Measurements from ENCODE around the gene STYX.

The STYX gene

DNA sequence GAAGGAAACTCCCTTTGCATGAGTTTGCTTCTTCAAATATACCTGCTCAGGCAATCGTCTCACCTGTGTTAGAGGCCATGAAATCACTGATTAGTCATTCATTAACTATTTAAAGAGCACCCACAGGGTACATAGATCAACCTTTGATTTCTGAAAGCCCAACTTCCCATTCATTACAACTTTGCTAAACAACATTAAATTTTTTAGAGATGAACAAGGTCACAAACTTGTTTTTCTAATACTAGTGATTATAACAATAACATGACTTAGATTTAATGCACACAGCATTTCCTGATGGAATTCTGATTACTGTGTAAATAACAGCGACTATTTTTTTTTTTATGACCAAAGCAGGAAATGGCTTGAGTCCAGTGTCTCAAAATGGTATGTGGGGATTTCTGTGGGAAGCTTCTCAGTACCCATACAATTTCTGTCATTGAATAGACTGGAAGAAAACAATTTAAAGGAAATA, 29.2 kb upstream of the STYX start:
- H3K27me3 ChIP-seq (ENCODE audit: insufficient read depth, low read length): no peaks in the 10 kb centered on the region
- H3K9me2 ChIP-seq (ENCODE audit: low read depth, low read length): no peaks in the 10 kb centered on the region
- peaks cover 5% of the 10 kb centered on the region for H3K4me1 ChIP-seq (ENCODE audit: insufficient read depth, low read length, severe bottlenecking)
- H3K27ac ChIP-seq (ENCODE audit: low read depth, low read length, poor library complexity, severe bottlenecking): no peak overlapping the region
- H3F3A ChIP-seq (ENCODE audit: insufficient read depth, low read length): no peaks in the 10 kb centered on the region
- H3K79me2 ChIP-seq (ENCODE audit: insufficient read depth, low read length): no peaks in the 10 kb centered on the region
- H3K4me3 ChIP-seq (ENCODE audit: low read depth, low read length, poor library complexity, severe bottlenecking): no peak overlapping the region
- H3K4me2 ChIP-seq (ENCODE audit: low read length): no peak overlapping the region
- H4K20me1 ChIP-seq (ENCODE audit: insufficient read depth, low read length): no peaks in the 10 kb centered on the region
- TF ChIP-seq CTCF (IDR thresholded peaks at IDR 0.05; ENCODE audit: low read length): no peak
- no peak for TF ChIP-seq EZH2 (IDR thresholded peaks at IDR 0.05; ENCODE audit: borderline replicate concordance, low read length)
- no peaks in the 10 kb centered on the region for H3K36me3 ChIP-seq (ENCODE audit: insufficient read depth, low read length)
- no peaks in the 10 kb centered on the region for H3K9me3 ChIP-seq (ENCODE audit: low read length)
- H3K9ac ChIP-seq (ENCODE audit: low read length): no peak overlapping the region
- H2AFZ ChIP-seq (ENCODE audit: low read length): peak overlapping the region; percentile 63; the same call in 1 of the 2 replicates

DNA sequence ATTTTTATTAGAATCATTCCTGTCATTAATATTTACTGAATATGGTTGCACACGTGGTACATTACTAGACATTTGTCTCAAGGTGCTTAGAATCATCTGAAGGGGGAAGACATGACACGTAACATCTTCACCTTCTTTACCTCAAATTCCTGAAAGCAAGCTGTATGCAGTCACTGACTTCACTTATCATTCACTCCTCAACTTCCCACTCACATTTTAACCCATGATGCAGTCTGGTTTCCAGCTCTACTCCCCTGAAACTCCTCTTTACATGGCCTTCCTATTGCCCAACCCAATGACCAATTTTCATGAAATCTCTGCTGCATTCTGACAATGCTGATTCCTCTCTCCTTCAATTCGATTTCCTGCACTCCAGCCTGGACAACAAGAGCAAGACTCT, 28.7 kb upstream of the STYX start:
- H3K36me3 ChIP-seq (ENCODE audit: insufficient read depth, low read length): no peaks in the 10 kb centered on the region
- no peak overlapping the region for H3K9ac ChIP-seq (ENCODE audit: low read length)

DNA sequence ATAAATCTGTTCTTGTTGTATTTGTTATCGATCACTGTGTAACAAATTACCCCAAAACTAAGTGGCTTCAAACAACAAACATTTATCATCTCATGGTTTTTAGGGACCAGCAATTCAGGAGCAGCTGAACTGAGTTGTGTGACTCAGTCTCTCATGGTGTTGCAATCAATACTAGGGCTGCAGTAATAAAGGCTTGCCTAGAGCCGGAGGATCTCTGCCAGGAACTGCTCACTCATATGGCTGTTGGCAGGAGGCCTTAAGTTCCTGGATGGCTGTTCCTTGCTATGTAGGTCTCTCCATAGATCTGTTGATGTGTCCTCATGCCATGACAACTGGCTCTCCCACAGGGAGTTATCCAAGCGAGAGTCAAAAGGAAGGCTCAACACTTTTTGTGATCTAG, 26.7 kb upstream of the STYX start:
- Histone ChIP-seq H3K9ac (ENCODE audit: low read length) (no peak overlapping the region), H3K9me3 (ENCODE audit: low read length) (no peaks in the 10 kb centered on the region), H3K27ac (ENCODE audit: low read depth, low read length, poor library complexity, severe bottlenecking) (no peak overlapping the region)

More for the DNA sequence above, 28.7 kb upstream of the STYX start:
- no peak for TF ChIP-seq EZH2 (IDR thresholded peaks at IDR 0.05; ENCODE audit: borderline replicate concordance, low read length)
- Histone ChIP-seq H3K9me3 (ENCODE audit: low read length) (no peaks in the 10 kb centered on the region), H3K27me3 (ENCODE audit: insufficient read depth, low read length) (no peaks in the 10 kb centered on the region), H3F3A (ENCODE audit: insufficient read depth, low read length) (no peaks in the 10 kb centered on the region), H3K4me2 (ENCODE audit: low read length) (no peak overlapping the region), H3K4me1 (ENCODE audit: insufficient read depth, low read length, severe bottlenecking) (peaks cover 7% of the 10 kb centered on the region), H3K9me2 (ENCODE audit: low read depth, low read length) (no peaks in the 10 kb centered on the region), H3K27ac (ENCODE audit: low read depth, low read length, poor library complexity, severe bottlenecking) (no peak overlapping the region), H3K4me3 (ENCODE audit: low read depth, low read length, poor library complexity, severe bottlenecking) (no peak overlapping the region), H2AFZ (ENCODE audit: low read length) (peak overlapping the region; percentile 63; the same call in 1 of the 2 replicates), H3K79me2 (ENCODE audit: insufficient read depth, low read length) (no peaks in the 10 kb centered on the region), H4K20me1 (ENCODE audit: insufficient read depth, low read length) (no peaks in the 10 kb centered on the region)

More for the DNA sequence above, 26.7 kb upstream of the STYX start:
- no peak overlapping the region for H2AFZ ChIP-seq (ENCODE audit: low read length)
- H3K4me1 ChIP-seq (ENCODE audit: insufficient read depth, low read length, severe bottlenecking): peaks cover 19% of the 10 kb centered on the region
- H3K79me2 ChIP-seq (ENCODE audit: insufficient read depth, low read length): peaks cover 12% of the 10 kb centered on the region
- TF ChIP-seq CTCF (IDR thresholded peaks at IDR 0.05; ENCODE audit: low read length) (no peak), EZH2 (IDR thresholded peaks at IDR 0.05; ENCODE audit: borderline replicate concordance, low read length) (no peak)
- peaks cover 7% of the 10 kb centered on the region; the same call in 1 of the 2 replicates for H3K36me3 ChIP-seq (ENCODE audit: insufficient read depth, low read length)
- H3K27me3 ChIP-seq (ENCODE audit: insufficient read depth, low read length): no peaks in the 10 kb centered on the region
- H3K4me3 ChIP-seq (ENCODE audit: low read depth, low read length, poor library complexity, severe bottlenecking): no peak overlapping the region
- no peaks in the 10 kb centered on the region for H4K20me1 ChIP-seq (ENCODE audit: insufficient read depth, low read length)
- no peaks in the 10 kb centered on the region for H3F3A ChIP-seq (ENCODE audit: insufficient read depth, low read length)
- no peaks in the 10 kb centered on the region for H3K9me2 ChIP-seq (ENCODE audit: low read depth, low read length)
- no peak overlapping the region for H3K4me2 ChIP-seq (ENCODE audit: low read length)

Data from OCI-LY1 (cell line).